Fibroblast of mammary gland (primary cell): ENCODE results near the gene PAX2.

ENCODE experiments used
- DNase-seq: peaks from one replicate; pipeline ENCODE4 v3.0.0-alpha.2; 2010; ENCODE audit warnings: low read depth
- H3K4me3 ChIP-seq: 2 replicates; pipeline ENCODE4 v1.5.1; 2011; ENCODE audit warnings: low read depth, mild to moderate bottlenecking, low read length, moderate library complexity; ENCODE audit not compliant: control insufficient read depth
- TF ChIP-seq, protein P1 (sequence below): conservative IDR thresholded peaks from 2 replicates; pipeline ENCODE4 v1.5.1; 2011; ENCODE audit warnings: low read depth, low read length, inconsistent platforms; ENCODE audit not compliant: control insufficient read depth, insufficient read depth

Gene PAX2

GRCh38 chr10:100826031-100826651, 80.8 kb downstream of the PAX2 start:
- TF ChIP-seq, protein P1, sequence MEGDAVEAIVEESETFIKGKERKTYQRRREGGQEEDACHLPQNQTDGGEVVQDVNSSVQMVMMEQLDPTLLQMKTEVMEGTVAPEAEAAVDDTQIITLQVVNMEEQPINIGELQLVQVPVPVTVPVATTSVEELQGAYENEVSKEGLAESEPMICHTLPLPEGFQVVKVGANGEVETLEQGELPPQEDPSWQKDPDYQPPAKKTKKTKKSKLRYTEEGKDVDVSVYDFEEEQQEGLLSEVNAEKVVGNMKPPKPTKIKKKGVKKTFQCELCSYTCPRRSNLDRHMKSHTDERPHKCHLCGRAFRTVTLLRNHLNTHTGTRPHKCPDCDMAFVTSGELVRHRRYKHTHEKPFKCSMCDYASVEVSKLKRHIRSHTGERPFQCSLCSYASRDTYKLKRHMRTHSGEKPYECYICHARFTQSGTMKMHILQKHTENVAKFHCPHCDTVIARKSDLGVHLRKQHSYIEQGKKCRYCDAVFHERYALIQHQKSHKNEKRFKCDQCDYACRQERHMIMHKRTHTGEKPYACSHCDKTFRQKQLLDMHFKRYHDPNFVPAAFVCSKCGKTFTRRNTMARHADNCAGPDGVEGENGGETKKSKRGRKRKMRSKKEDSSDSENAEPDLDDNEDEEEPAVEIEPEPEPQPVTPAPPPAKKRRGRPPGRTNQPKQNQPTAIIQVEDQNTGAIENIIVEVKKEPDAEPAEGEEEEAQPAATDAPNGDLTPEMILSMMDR = no peak
- no peak for DNase-seq
- no peak overlapping the region for H3K4me3 ChIP-seq

GRCh38 chr10:100826661-100826982, 81.2 kb downstream of the PAX2 start:
- no peak for DNase-seq
- TF ChIP-seq, protein P1 = no peak
- H3K4me3 ChIP-seq = no peak overlapping the region

- TF ChIP-seq, protein P1 = no peak
- no peak for DNase-seq
- H3K4me3 ChIP-seq = no peak overlapping the region
These were observed 81.8 kb downstream of the PAX2 start for GRCh38 chr10:100826983-100827818.

GRCh38 chr10:100827819-100828737, 82.7 kb downstream of the PAX2 start:
- no peak for DNase-seq
- TF ChIP-seq, protein P1 = no peak
- H3K4me3 ChIP-seq = no peak overlapping the region

GRCh38 chr10:100828738-100829096, 83.3 kb downstream of the PAX2 start:
- TF ChIP-seq, protein P1 = no peak
- DNase-seq = no peak
- no peak overlapping the region for H3K4me3 ChIP-seq

- no peak for DNase-seq
- no peak overlapping the region for H3K4me3 ChIP-seq
- TF ChIP-seq, protein P1 = no peak
These were observed 83.9 kb downstream of the PAX2 start for GRCh38 chr10:100829097-100829870.
